Nephron (organoid): ENCODE measurements around the gene SUPT5H.
A peak's percentile ranks its signal among the peaks of the same experiment; 100 is the strongest.

Source experiments
- H3K27ac Mint-ChIP-seq, 3 experiments: 2 replicates each; pipeline ENCODE4 v1.8.0; 2020; ENCODE audit warnings: mixed read lengths in 3 of 3, mild to moderate bottlenecking in 2 of 3, moderate library complexity in 1 of 3
- H3K27me3 Mint-ChIP-seq: 2 replicates; pipeline ENCODE4 v1.8.0; 2021; ENCODE audit warnings: low read depth, mild to moderate bottlenecking, moderate library complexity, mixed read lengths
- H3K36me3 Mint-ChIP-seq: 2 replicates; pipeline ENCODE4 v1.8.0; 2020; ENCODE audit warnings: low read depth, mixed read lengths
- H3K4me1 Mint-ChIP-seq: 2 replicates; pipeline ENCODE4 v1.8.0; 2020; ENCODE audit warnings: mixed read lengths
- H3K4me3 Mint-ChIP-seq, 3 experiments: 2 replicates each; pipeline ENCODE4 v1.8.0; 2020; ENCODE audit warnings: mild to moderate bottlenecking in 3 of 3, mixed read lengths in 3 of 3, moderate library complexity in 2 of 3
- H3K9me3 Mint-ChIP-seq: 2 replicates; pipeline ENCODE4 v1.8.0; 2020; ENCODE audit warnings: mixed read lengths
- CTCF ChIP-seq, 3 experiments: fragments of 200-600 bp; sonication (generic); IDR thresholded peaks; one replicate each; pipeline ENCODE4 v1.5.0; 2021; ENCODE audit warnings: antibody characterized with exemption in 3 of 3; ENCODE audit not compliant: unreplicated experiment in 3 of 3

SUPT5H gene

GRCh38 chr19:39422020-39422419 is 23.4 kb upstream of the SUPT5H start:
- Mint-ChIP-seq H3K27ac (no peak overlapping the region), H3K27me3 (no peaks in the 10 kb centered on the region), H3K36me3 (peaks cover 59% of the 10 kb centered on the region), H3K9me3 (no peaks in the 10 kb centered on the region), H3K4me1 (peaks cover 12% of the 10 kb centered on the region), H3K4me3 (no peak overlapping the region)
- TF ChIP-seq CTCF (IDR thresholded peaks at IDR 0.05; ENCODE audit: unreplicated experiment in 3 of 3), result no peak

- H3K27ac Mint-ChIP-seq, result peak overlapping the region in 2 of 3 experiments; percentile 35 to 42
- no peaks in the 10 kb centered on the region for H3K27me3 Mint-ChIP-seq
- H3K9me3 Mint-ChIP-seq, result no peaks in the 10 kb centered on the region
- no peak for TF ChIP-seq CTCF (IDR thresholded peaks at IDR 0.05; ENCODE audit: unreplicated experiment in 3 of 3)
- H3K4me1 Mint-ChIP-seq, result peaks cover 17% of the 10 kb centered on the region
- no peak overlapping the region for H3K4me3 Mint-ChIP-seq
- peaks cover 48% of the 10 kb centered on the region for H3K36me3 Mint-ChIP-seq
Observed at GRCh38 chr19:39423258-39424086, 21.9 kb upstream of the SUPT5H start.

GRCh38 chr19:39424934-39425333 is 20.4 kb upstream of the SUPT5H start:
- Mint-ChIP-seq H3K9me3 (no peaks in the 10 kb centered on the region), H3K27me3 (no peaks in the 10 kb centered on the region), H3K4me3 (no peak overlapping the region), H3K4me1 (peaks cover 24% of the 10 kb centered on the region), H3K36me3 (peaks cover 39% of the 10 kb centered on the region), H3K27ac (peak overlapping the region in 2 of 3 experiments; percentile 20 to 61)
- no peak for TF ChIP-seq CTCF (IDR thresholded peaks at IDR 0.05; ENCODE audit: unreplicated experiment in 3 of 3)

- no peak for TF ChIP-seq CTCF (IDR thresholded peaks at IDR 0.05; ENCODE audit: unreplicated experiment in 3 of 3)
- Mint-ChIP-seq H3K27ac (peak overlapping the region; percentile 3 to 21 (median 20)), H3K9me3 (no peaks in the 10 kb centered on the region), H3K4me1 (peaks cover 29% of the 10 kb centered on the region), H3K27me3 (no peaks in the 10 kb centered on the region), H3K36me3 (peaks cover 32% of the 10 kb centered on the region), H3K4me3 (no peak overlapping the region)
Observed at GRCh38 chr19:39425744-39426143, 19.6 kb upstream of the SUPT5H start.

- H3K4me1 Mint-ChIP-seq, result peaks cover 30% of the 10 kb centered on the region
- no peaks in the 10 kb centered on the region for H3K9me3 Mint-ChIP-seq
Observed at GRCh38 chr19:39426170-39426569, 19.2 kb upstream of the SUPT5H start.

More at GRCh38 chr19:39426170-39426569, 19.2 kb upstream of the SUPT5H start:
- Mint-ChIP-seq H3K36me3 (peaks cover 28% of the 10 kb centered on the region), H3K27ac (peak overlapping the region; percentile 3 to 21 (median 20)), H3K4me3 (no peak overlapping the region), H3K27me3 (no peaks in the 10 kb centered on the region)
- TF ChIP-seq CTCF (IDR thresholded peaks at IDR 0.05; ENCODE audit: unreplicated experiment in 3 of 3), result no peak
